Fibroblast of lung (primary cell): Measurements from ENCODE around the gene CAMK2N2. TPM values are rescaled to one million over a fixed set of nuclear protein-coding genes. Genes with fewer than 3 reads are reported as not detected.

Experiments
- DNase-seq, 2 donors: peaks; one replicate each; pipeline versions ENCODE4 v3.0.0 to v3.0.0-alpha.2; 2010; ENCODE audit warnings: low read depth in 2 of 2
- H2AFZ ChIP-seq: 2 replicates; pipeline ENCODE4 v1.5.1; 2012; ENCODE audit warnings: low read length, control low read depth, inconsistent platforms
- H3K27ac ChIP-seq: 2 replicates; pipeline ENCODE4 v1.5.1; 2011; ENCODE audit warnings: low read length, control low read depth; ENCODE audit not compliant: insufficient read depth
- H3K27me3 ChIP-seq: 2 replicates; pipeline ENCODE4 v1.5.1; 2011; ENCODE audit warnings: mild to moderate bottlenecking, low read length; ENCODE audit not compliant: control insufficient read depth, insufficient read depth
- H3K36me3 ChIP-seq: 2 replicates; pipeline ENCODE4 v1.5.1; 2011; ENCODE audit warnings: low read length; ENCODE audit not compliant: control insufficient read depth, insufficient read depth
- H3K4me1 ChIP-seq: 2 replicates; pipeline ENCODE4 v1.5.1; 2011; ENCODE audit warnings: low read length; ENCODE audit not compliant: control insufficient read depth, insufficient read depth; ENCODE audit errors: extremely low read depth
- H3K4me2 ChIP-seq: 2 replicates; pipeline ENCODE4 v1.5.1; 2011; ENCODE audit warnings: low read length, control low read depth; ENCODE audit not compliant: insufficient read depth; ENCODE audit errors: extremely low read depth
- H3K4me3 ChIP-seq, 4 experiments: fragments of 200-600 bp in 1 of 4; sonication (generic) in 1 of 4; replicated peaks in 1 of 4; 2 replicates each; pipeline ENCODE4 v1.5.1; 2011 to 2016; ENCODE audit warnings: low read length in 4 of 4, low read depth in 3 of 4, mild to moderate bottlenecking in 3 of 4, control low read depth in 2 of 4, inconsistent platforms in 1 of 4, mixed read lengths in 1 of 4; ENCODE audit not compliant: insufficient read depth in 1 of 4; ENCODE audit errors: control extremely low read depth in 1 of 4
- H3K79me2 ChIP-seq: 2 replicates; pipeline ENCODE4 v1.5.1; 2012; ENCODE audit warnings: mild to moderate bottlenecking, low read length, inconsistent platforms; ENCODE audit not compliant: control insufficient read depth, insufficient read depth
- H3K9ac ChIP-seq: 2 replicates; pipeline ENCODE4 v1.5.1; 2011; ENCODE audit warnings: mild to moderate bottlenecking, low read length, control low read depth; ENCODE audit not compliant: insufficient read depth
- H3K9me3 ChIP-seq: 2 replicates; pipeline ENCODE4 v1.5.1; 2012; ENCODE audit warnings: low read depth, low read length; ENCODE audit not compliant: control insufficient read depth, insufficient read depth
- H4K20me1 ChIP-seq: 2 replicates; pipeline ENCODE4 v1.5.1; 2011; ENCODE audit warnings: low read length; ENCODE audit not compliant: control insufficient read depth, insufficient read depth; ENCODE audit errors: extremely low read depth
- EZH2 ChIP-seq: IDR thresholded peaks from 2 replicates; pipeline ENCODE4 v1.5.1; 2012; ENCODE audit warnings: low read length, control low read depth, mild to moderate bottlenecking; ENCODE audit errors: missing control alignments
- polyA plus RNA-seq, 2 donors: library from polyadenylated mRNA; depleted of rRNA in 1 of 2; stranded (reverse) in 1 of 2; unstranded in 1 of 2; fragments of >200 nt; gene quantifications; 2 replicates each; pipeline ENCODE4 v1.2.1, GENCODE V29; 2011 to 2012; ENCODE audit warnings: missing spikeins in 1 of 2
- total RNA-seq: library from RNA; depleted of rRNA; stranded (reverse); fragments of >200 nt; gene quantifications from 2 replicates; pipeline ENCODE4 v1.2.1, GENCODE V29; 2014
- TF ChIP-seq, protein P1 (sequence below), 2 donors: IDR thresholded peaks in 1 of 2; conservative IDR thresholded peaks in 1 of 2; 1 replicate in 1 of 2; 2 replicates in 1 of 2; pipeline ENCODE4 v1.5.1; 2011 to 2012; ENCODE audit warnings: low read length in 2 of 2, control low read depth in 1 of 2, inconsistent platforms in 1 of 2, low read depth in 1 of 2, mild to moderate bottlenecking in 1 of 2

CAMK2N2 gene
- total and polyA plus RNA-seq, 2 donors (not counting 1 experiment from before 2014, with no cell fraction given), result under 0.01 to 0.10 TPM

DNA sequence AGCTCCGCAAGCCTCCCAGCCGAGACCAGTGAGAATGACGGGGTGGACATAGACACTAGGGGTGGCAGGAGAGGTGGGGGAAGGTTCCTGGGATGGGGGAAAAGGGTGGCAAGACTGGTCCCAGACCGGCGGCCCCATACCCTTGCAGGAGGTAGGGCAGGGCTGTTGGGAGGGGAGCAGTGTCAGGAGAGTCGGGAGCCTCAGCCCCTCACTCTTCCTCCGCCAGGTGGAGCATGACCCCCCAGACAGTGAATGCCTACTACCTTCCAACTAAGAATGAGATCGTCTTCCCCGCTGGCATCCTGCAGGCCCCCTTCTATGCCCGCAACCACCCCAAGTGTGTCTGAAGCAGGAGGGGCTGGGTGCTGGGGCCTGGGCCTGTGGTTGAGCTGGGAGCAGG is 29.0 kb upstream of the CAMK2N2 start:
- Histone ChIP-seq H3K9ac (no peak overlapping the region), H3K4me1 (no peaks in the 10 kb centered on the region), H3K79me2 (no peaks in the 10 kb centered on the region), H3K4me2 (no peak overlapping the region), H3K4me3 (no peak overlapping the region), H3K27ac (no peak overlapping the region), H3K36me3 (no peaks in the 10 kb centered on the region), H4K20me1 (no peaks in the 10 kb centered on the region), H3K9me3 (no peaks in the 10 kb centered on the region), H2AFZ (no peak overlapping the region), H3K27me3 (peaks cover 13% of the 10 kb centered on the region)
- no peak for TF ChIP-seq EZH2
- TF ChIP-seq, protein P1, sequence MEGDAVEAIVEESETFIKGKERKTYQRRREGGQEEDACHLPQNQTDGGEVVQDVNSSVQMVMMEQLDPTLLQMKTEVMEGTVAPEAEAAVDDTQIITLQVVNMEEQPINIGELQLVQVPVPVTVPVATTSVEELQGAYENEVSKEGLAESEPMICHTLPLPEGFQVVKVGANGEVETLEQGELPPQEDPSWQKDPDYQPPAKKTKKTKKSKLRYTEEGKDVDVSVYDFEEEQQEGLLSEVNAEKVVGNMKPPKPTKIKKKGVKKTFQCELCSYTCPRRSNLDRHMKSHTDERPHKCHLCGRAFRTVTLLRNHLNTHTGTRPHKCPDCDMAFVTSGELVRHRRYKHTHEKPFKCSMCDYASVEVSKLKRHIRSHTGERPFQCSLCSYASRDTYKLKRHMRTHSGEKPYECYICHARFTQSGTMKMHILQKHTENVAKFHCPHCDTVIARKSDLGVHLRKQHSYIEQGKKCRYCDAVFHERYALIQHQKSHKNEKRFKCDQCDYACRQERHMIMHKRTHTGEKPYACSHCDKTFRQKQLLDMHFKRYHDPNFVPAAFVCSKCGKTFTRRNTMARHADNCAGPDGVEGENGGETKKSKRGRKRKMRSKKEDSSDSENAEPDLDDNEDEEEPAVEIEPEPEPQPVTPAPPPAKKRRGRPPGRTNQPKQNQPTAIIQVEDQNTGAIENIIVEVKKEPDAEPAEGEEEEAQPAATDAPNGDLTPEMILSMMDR (conservative IDR thresholded peaks at IDR 0.05 in 1 of 2, IDR thresholded peaks at IDR 0.05 in 1 of 2; ENCODE audit: low read depth in 1 of 2, low read length in 2 of 2), result no peak
- DNase-seq, result no peak

DNA sequence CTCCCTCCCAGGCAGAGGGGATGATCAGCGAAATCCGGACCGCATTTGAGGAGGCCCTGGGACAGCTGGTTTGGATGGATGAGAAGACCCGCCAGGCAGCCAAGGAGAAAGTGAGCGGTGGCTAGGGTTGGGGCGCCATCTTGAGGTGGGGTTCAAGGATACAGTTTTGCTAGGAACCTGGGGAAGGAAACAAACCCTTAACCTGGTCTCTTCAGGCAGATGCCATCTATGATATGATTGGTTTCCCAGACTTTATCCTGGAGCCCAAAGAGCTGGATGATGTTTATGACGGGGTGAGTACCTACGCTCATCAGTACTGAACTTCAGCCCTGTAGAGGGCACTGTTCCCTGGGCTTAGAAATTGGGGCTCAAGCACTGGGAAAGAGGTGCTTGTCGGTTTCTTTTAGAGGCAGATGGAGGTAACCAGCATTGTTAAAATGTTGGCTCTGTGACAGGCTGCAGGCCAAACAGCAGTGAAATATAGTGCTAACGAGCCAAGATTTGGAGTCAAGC is 28.1 kb upstream of the CAMK2N2 start:
- H4K20me1 ChIP-seq, result no peaks in the 10 kb centered on the region
- no peaks in the 10 kb centered on the region for H3K4me1 ChIP-seq
- H3K9me3 ChIP-seq, result no peaks in the 10 kb centered on the region
- no peak overlapping the region for H3K4me3 ChIP-seq
- DNase-seq, result peak; percentile 19 to 52
- no peak overlapping the region for H3K9ac ChIP-seq
- no peaks in the 10 kb centered on the region for H3K36me3 ChIP-seq
- no peak overlapping the region for H3K27ac ChIP-seq
- no peak overlapping the region for H3K4me2 ChIP-seq
- peaks cover 11% of the 10 kb centered on the region for H3K27me3 ChIP-seq
- H2AFZ ChIP-seq, result no peak overlapping the region
- no peak for TF ChIP-seq EZH2
- TF ChIP-seq, protein P1 (conservative IDR thresholded peaks at IDR 0.05 in 1 of 2, IDR thresholded peaks at IDR 0.05 in 1 of 2; ENCODE audit: low read depth in 1 of 2, low read length in 2 of 2), result peak; percentile 62 to 72
- H3K79me2 ChIP-seq, result no peaks in the 10 kb centered on the region

DNA sequence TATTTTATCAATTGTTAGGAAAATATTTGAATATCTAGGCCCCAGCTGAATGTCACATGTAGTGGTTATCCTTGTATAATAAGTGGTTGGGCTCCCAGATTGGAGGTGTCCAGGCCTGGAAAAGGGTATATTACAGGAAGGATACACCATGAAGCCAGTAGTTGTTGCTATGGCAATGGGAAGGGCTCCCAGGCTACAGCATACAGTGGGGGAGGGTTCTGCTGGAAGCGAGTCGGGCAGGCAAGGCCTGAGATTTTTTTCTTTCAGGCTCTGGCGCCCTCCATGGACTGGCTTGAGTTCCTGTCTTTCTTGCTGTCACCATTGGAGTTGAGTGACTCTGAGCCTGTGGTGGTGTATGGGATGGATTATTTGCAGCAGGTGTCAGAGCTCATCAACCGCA is 23.3 kb upstream of the CAMK2N2 start:
- DNase-seq, result peak; percentile 69 to 74
- Histone ChIP-seq H3K27me3 (peaks cover 12% of the 10 kb centered on the region), H3K4me1 (no peaks in the 10 kb centered on the region), H3K79me2 (no peaks in the 10 kb centered on the region), H3K27ac (no peak overlapping the region), H3K4me3 (no peak overlapping the region), H3K9me3 (no peaks in the 10 kb centered on the region), H4K20me1 (no peaks in the 10 kb centered on the region), H3K9ac (no peak overlapping the region), H2AFZ (no peak overlapping the region), H3K36me3 (no peaks in the 10 kb centered on the region), H3K4me2 (no peak overlapping the region)
- TF ChIP-seq, protein P1 (conservative IDR thresholded peaks at IDR 0.05 in 1 of 2, IDR thresholded peaks at IDR 0.05 in 1 of 2; ENCODE audit: low read depth in 1 of 2, low read length in 2 of 2), result peak; percentile 49 to 50
- TF ChIP-seq EZH2, result no peak
